Activated CD4-positive, alpha-beta T cell treated with anti-CD3 and anti-CD28 coated beads for 4 hours (primary cell): ENCODE measurements around the gene ANTXRL.
"Not testable (repeated sequence)": the region's sequence is repeated elsewhere in the genome, so short reads cannot be mapped to it uniquely, and the experiment has no call there.

Experiments
- DNase-seq, 2 donors: peaks; one replicate each; pipeline ENCODE4 v3.0.0-alpha.2; 2020

The ANTXRL gene

DNA sequence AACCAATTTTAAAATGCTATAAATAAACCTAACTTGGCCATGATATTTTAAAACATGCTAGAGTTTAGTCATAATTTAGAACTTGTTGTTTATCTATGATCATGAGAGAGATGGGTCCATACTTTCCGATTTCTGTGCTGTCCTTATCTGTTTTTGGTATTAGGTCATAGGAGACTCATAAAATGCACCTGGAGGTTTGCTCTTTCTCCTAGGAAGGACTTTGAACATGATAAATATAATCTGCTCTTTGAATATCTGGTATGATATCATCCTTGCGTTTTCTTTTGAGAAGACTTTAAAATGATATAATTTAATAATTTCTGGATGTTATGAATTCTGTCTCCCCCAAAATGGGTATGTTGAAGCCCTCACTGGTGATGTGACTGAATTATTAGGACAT lies 9.0 kb upstream of the ANTXRL start:
- no peak for DNase-seq

DNA sequence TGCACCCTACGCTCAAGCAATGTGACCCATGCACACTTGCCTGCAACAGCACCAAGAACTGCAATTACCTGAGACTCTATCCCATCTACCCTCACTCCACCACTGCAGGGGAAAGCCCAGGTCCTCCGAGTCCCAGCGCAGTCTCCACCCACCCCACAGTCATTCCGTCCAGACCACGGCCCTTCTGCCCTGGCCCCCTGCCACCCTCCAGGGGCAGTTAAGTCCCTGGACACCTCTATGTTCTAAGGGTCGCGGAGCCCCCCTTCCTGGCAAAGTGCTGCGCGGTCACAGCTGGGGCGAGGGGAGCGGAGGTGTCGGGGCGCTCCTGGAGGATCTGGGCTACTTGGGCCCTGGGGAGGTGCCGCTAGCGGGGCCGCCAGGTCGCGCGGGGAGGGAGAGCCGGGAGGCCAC lies 4.4 kb upstream of the ANTXRL start:
- not testable (repeated sequence) for DNase-seq

DNA sequence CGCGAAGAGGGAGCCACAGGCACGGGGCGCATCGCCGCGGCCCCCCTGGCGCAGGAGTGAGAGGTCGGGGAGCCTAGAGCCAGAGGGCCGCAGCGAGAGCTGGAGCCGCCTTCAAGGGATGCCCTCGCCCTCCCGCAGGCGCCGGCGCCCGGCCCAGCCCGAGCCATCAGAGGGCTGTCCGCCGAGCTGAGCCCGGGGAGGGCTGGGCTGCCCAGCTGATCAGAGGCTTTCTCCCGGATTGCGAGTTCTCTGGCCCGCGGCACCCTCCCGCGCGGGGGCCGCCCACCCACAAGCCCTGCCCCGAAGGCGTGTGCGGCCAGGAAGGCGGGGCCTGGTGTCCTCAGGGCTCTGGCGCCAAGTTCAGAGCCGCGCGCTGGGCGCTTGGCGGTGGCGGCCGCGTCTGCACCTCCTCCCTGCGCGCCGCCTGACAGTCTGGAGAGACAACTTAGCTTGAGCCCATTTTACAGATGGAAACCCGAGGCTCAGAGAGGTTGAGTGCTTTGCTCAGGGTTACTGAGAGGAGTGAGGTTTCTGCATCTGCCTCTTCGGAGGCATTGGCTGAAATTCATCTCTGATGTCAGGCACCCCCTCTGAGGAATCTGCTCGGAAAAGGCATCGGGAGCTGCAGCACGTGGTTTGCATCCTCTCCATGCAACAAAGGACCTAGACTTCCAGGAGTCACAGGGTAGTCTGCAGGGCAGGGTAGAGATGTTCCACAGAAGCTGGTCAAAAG lies 3.8 kb upstream of the ANTXRL start:
- peak; percentile 50 to 65 for DNase-seq

DNA sequence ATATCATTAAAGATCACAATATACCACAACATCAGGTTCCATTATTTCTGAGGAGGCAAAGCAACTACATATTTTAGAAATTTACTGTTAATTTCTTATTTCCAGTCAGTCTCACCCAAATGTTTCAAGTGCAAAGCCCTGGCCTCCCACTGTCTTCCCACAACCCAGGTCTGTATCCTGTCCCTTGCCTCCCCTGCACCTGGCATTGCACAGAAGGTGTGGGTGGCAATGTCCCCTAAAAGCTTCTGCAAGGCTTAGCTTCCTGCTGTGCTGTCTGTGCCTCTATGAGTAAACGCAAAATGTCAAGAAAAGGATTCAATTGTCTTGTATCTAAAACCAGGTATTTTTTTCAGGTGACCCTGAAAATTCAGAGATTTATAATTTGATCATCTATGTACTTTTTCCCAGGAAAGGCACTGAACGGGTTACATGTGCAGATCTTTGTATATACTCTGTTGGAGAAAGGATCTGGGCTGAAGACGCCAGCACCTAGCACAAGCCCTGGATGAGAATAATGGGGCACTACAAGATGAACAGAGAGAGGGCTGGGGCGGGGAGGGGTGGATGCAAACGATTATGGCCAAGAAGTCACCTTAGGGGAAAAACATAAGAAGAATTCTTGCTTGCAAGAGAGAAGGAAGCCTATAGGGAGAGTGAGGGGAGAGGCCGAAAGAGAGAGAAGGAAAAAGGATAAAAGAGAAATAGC lies 3.1 kb upstream of the ANTXRL start:
- DNase-seq: no peak

DNA sequence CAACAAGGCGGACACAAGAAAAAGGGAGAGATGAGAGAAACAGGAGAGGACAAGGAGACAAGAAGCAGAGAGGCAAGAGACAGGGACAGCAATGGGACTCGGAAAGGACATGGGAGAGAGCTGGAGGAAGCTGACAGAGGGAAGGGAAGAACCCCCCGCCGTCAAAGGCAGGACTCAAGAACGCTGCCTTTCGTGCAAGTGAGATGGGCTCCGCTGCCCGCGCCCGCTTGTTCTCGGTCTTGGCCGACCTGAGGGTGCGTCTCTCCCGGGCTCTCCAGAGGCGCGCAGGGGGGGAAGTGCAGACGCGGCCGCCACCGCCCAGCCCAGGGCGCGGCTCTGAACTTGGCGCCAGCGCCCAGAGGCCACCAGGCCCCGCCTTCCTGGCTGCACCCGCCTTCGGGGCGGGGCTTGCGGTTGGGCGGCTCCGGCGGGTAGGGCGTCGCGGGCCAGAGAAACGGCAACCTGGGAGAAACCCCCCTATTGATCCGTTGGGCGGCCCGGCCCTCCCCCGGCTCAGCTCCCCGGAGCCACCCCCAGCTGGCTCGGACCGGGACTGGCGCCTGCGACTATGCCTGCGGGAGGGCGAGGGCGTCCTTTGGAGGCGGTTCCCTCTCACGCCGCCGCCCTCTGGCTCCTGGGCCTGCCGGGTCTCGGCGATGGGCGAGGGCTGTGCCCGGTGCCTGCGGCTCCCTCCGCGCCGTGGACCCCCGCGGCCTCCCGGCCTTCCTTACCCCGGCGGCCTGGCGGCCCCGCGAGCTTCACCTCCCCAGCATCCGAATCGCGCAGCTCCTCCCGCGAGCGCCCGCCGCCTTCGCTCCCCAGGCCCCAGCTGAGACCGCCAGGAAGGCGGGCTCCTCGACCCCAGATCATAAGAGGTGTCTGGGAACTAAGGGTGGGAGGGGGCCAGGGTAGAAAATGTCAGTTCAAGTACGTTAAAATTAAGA lies 2.2 kb upstream of the ANTXRL start:
- peak; percentile 68 to 69 for DNase-seq

DNA sequence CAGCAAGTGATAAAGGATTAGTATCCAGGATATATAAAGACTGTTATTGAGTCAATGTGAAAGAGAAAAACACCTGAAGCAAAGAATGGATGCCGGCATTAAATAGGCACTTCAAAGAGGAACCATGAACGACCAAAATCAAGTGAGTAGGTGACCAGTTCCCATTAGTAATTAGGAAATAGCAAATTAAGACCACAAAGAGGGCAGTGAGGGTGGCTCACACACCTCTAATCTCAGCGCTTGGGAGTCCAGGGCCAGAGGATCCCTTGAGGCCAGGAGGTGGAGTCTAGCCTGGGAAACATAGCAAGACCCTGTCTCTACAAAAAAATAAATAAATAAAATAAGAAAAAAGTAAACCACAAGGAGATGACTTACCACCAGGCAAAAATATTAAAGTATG lies 1.5 kb upstream of the ANTXRL start:
- DNase-seq: no peak

DNA sequence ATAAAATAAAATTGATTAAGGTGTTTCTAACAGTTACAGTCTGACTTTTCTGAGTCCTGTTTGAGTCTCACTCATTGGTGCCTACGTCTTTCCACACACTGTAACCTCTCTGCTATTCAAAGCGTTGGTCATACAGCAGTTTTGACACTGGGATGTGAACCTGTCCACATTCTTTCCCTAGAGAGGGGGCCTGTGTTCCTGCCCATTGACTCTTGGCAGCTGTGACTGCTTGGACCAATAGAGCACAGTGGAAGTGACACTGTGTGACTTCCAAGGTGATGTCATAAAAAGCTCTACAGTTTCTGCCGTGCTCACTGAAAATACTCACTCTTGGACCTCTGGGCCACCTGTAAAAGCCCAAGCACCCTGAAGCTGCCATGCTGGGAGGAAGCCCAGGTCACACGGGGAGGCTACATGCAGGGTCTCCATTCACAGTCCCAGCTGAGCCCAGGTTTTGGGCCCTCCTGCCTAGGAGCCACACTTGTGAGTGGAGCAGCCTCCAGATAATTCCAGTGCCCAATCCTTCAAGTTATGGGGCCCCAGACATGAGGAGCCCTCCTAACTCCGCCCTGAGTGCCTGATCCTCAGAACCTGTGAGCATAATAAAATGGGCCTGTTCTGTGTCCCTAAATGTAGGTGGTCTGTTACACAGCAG lies 704 bp upstream of the ANTXRL start:
- DNase-seq: no peak

DNA sequence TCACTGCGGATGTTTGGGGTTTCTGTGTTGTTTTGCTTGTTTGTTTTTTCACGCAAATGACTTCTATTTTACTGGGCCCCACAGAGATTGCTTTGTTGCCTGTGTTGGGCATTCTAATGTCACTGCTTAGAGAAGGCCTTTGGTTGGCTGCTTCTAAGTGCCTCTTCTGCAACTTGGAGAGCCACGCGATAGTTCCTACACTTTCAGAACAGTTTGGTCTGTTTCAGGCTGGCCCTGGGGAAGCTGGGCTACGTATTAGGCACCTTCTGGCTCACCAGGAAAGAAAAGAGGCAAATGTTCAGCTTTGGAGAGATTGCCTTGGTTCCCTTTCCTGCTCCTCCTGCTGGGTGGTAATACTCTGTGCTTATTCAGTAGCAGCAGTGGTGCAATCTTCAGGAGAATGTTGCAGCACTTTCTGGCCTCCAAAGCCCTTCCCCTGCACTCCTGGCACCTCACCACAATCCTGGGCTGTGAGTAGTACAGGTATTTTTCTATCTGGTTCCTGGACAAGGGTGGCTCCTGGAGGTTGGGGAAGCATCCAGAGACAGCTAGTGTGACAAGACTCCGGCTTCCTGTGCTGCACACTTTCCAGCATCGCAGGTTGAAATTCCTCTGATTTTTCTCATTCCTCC lies 1.2 kb downstream of the ANTXRL start:
- DNase-seq: no peak

DNA sequence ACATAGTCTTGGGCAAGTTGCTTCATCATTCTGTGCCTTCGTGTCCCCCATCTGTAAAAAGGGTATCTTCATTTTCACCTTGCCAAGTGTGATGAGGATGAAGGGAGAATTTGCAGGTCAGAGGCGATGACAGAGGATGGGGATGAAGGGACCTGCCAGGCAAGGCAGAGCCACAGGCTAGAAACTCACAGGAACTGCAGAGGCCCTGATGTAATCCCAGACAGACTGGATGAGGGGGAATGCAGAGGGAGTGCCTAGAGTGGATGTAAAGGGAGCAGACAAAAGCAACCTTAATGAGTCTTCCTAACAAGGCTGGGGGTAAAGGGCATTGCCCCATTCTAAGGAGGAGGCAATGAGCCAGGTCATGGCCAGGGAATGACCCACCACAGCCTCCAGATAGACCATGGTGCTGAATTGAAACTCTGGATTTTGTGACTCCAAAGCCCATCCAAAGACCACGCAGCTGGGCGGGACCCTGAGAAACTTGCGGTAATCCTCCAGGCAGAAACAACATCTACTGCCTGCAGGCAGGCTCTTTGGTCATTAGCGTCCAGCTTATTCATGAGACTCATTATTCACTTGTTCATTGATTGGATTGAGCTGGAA lies 1.9 kb downstream of the ANTXRL start:
- DNase-seq: no peak

DNA sequence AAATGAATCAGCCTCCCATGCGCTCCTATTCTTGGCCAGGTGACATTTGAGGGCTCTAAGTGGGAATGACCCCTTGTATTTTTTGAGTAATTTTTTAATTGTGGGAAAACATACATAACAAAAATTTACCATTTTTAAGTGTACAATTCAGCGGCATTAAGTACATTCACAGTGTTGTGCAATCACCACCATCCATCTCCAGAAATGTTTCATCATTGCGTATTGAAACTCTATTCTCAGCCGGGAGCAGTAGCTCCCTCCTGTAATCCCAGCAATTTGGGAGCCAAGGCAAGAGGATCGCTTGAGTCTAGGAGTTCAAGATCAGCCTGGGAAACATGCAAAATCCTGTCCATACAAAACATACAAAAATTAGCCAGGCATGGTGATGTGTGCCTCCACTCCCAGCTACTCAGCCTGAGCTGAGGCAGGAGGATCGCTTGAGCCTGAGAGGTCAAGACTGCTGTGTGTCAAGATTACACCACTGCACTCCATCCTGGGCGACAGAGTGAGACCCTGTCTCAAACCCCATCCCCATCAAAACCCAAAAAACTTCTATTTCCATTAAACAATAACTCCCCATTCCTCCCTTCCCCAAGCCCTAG lies 2.5 kb downstream of the ANTXRL start:
- DNase-seq: no peak

DNA sequence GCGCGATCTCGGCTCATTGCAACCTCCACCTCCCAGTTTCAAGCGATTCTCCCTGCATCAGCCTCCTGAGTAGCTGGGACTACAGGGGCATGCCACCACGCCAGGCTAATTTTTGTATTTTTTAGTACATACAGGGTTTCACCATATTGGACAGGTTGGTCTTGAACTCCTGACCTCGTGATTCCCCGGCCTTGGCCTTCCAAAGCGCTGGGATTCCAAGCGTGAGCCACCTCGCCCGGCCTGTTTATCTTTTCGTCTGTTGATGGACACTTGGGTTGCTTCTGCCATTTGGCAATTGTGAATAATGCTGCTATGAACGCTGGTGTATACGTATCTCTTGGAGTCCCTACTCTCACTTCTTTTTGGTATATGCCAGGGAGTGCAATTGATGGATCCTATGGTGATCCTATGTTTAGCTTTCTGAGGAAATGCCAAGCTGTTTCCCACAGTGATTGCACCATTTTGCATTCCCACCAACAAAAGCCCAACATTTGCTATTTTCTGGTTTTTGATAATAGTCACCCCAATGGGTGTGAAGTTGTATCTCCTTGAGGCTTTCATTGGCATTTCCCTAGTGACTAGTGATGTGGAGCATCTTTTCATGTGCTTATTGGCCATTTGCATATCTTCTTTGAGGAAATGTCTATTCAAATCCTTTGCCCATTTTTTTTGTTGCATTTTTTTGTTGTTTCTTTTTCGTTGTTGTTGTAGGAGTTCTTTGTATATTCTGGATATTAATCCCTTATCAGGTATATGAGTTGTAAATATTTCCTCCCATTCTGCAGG lies 3.5 kb downstream of the ANTXRL start:
- peak in 1 of 2 donors; percentile 0 for DNase-seq

DNA sequence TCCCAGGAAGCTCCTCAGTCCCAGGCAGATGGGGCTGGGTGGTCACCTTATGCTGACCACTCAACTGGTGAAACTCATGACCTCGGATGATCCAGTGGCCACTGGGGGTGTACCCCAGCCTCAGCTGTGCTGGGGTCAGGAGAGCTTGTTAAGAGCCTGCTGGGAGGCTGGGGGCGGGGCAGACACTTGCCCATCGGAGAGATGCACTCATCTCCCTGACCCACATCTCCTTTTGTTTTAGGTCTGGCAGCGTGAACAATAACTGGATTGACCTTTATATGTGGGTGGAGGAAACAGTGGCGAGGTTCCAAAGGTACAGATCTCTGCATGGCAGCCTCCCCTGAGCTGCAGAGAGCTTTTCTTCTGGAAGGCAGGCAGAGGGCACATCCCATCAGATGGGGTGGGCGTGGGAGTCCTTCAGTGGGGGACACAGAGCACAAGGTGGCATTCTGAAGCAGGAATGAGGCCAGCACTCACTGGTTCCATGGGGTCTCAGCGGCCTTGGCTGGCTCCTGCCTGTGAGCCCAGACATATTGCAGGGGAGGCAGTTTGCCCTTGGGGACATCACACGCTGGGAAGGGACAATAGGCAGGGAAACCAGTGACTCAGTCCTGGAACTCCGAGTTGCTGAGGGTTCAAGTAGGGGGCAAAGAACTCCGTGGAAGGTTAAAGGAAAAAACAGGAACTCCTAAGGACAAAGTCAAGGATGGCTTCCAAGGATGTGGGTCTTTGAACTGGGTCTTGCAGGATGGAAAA lies 5.2 kb downstream of the ANTXRL start:
- DNase-seq: no peak

DNA sequence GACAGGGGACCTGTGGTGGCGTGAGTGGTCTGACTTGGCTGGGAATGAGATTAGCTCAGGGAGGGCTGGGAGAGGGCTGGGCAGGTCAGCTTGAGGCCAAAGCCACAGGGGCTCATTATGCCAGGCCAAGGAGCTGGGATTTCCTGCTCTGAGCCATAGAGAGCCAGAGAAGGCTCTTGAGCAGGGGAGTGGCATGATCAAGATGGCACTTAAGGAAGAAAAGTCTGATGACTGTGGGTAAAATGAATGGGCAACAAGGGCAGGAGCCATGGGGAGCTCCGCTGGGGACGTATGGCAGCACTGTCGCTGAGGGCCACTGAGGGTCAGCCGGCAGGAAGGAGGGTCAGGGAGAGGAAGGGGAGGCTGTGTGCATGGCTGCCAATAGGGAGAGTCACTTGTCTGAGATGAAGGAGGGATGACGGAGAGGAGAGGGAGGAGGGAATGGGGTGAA lies 5.8 kb downstream of the ANTXRL start:
- no peak for DNase-seq

DNA sequence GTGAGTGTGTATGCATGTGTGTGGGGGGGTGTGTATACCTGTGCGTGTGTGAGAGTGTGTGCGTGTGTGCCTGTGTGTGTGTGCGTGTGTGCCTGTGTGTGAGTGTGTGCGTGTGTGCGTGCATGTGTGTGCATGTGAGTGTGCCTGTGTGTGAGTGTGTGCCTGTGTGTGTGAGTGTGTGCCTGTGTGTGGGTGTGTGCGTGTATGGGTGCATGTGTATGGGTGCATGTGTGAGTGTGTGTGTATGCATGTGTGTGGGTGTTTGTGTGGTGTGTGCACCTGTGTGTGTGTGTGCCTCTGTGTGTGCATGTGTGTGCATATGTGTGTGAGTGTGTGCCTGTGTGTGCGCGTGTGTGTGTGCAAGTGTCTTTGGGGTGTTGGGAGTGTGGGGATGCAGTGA lies 6.4 kb downstream of the ANTXRL start:
- DNase-seq: no peak

DNA sequence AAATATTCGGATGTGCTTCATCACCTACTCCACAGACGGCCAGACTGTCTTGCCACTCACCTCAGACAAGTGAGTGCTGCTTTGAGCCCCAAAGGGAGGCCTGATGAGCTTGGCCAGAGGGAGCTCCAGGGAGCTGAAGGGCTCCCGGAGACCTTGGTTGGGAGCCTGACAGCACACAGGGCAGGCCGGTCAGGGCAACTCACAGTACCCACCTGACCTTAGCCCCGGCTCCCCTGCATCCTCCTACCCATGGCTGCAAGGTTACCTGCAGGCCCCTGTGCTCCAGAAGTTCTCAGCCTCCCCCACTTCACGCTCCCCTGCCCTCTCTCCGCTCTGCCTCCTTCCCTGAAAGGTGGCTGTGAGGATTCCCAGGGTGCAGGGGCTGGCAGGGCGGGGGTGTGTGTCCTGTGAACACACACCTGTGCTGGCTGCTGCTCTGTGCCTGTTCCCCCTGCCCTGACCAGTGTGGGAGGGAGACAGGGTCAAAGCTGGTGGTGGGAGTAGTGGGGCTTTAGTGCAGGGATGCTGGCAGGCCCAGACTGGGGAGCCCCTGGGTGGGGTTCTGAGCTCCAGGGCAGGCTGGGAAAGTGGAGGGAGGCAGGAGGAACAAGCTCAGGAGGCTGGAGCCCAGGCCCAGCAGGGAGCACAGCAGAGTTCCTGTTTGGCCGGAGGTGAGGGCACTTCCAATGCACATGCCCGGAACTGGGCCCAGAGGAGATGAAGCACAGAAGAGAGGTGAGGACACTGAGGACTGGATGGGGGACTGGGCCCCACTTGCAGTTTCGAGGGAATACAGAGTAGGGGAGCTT lies 7.2 kb downstream of the ANTXRL start:
- no peak for DNase-seq

DNA sequence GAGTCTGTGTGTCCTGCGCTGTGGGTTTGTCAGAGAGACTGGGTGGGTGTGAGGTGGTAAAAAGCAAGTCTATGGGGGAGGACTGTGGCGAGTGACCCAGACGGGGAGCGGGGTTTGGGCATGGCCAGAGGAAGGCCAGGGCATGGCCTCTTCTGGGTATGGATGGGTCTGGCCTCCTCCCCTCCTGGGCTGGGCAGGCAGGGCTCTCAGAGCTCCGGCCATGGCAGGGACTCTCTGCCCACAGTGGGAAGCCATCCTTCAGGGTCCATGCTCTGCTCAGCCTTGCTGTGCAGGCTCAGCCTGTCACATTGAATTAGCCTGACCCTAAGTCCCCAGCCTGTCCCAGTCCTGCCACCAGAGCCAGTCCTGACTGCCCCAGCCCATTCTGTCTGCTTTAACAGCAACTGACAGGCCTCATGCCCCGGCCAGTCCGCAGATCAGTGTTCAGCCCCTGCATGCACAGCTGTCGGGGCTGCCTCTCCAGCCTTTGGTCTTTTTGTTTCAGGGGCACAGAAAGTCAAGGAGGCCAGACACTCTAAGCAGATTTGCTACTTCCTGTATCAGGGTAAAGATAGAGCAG lies 7.9 kb downstream of the ANTXRL start:
- no peak for DNase-seq

DNA sequence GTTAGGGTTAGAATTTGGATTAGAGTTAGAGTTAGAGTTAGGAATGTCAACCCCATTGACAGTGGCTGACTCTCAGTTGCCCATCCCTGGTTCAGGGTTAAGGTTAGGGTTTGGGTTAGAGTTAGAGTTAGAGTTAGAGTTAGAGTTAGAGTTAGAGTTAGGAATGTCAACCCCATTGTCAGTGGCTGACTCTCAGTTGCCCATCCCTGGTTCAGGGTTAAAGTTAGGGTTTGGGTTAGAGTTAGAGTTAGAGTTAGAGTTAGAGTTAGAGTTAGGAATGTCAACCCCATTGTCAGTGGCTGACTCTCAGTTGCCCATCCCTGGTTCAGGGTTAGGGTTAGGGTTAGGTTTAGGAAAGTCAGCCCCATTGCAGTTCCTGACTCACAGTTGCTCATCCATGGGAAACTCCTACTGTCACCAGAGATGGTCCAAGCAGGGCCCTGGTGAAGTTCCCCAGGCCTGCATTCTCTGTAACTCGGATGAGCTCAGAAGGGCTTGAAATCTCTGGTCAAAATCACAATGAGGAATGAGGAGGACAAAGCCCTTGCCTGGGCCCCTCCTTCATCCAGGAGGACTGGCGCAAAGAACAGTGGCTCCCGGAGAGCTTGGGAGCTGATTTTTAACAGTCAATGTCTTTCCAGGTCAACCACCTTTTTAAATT lies 8.7 kb downstream of the ANTXRL start:
- not testable (repeated sequence) for DNase-seq

DNA sequence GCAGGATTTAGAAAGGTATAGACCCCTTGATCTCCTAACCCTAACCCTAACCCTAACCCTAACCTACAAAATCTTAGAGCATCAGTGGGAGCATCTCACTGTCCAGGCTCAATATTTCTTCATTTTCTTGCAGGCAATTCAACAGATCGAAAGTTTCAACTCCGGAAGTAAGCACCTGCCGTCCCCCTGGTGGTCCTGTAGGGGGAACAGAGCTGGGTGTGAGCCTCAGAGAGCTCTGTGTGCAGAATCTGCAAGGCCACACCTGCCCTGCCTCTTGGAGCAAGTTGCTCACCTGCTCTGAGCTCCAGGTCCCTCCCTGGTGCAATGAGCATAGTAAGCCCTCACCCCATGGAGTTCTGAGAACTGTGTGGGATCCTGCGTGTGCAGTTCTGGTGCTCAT lies 9.3 kb downstream of the ANTXRL start:
- DNase-seq: not testable (repeated sequence)
